GM18951 (cell line): ENCODE data around the gene SLC26A5.
"Not testable (repeated sequence)": the region's sequence is repeated elsewhere in the genome, so short reads cannot be mapped to it uniquely, and the experiment has no call there.

Experiments used
- POLR2A ChIP-seq: IDR thresholded peaks from 4 replicates; pipeline ENCODE4 v1.6.1; 2011; ENCODE audit warnings: mild to moderate bottlenecking; ENCODE audit not compliant: insufficient read length, insufficient read depth; ENCODE audit errors: extremely low read depth
- in situ Hi-C: fragments of 300-500 bp; cut with MboI; formaldehyde crosslinking; loops from one replicate; pipeline ENCODE4 v1.12.0; 2022; ENCODE audit warnings: low sequenced_read_pairs, mixed read lengths, inconsistent platforms; ENCODE audit not compliant: unreplicated experiment

The SLC26A5 gene, protein sequence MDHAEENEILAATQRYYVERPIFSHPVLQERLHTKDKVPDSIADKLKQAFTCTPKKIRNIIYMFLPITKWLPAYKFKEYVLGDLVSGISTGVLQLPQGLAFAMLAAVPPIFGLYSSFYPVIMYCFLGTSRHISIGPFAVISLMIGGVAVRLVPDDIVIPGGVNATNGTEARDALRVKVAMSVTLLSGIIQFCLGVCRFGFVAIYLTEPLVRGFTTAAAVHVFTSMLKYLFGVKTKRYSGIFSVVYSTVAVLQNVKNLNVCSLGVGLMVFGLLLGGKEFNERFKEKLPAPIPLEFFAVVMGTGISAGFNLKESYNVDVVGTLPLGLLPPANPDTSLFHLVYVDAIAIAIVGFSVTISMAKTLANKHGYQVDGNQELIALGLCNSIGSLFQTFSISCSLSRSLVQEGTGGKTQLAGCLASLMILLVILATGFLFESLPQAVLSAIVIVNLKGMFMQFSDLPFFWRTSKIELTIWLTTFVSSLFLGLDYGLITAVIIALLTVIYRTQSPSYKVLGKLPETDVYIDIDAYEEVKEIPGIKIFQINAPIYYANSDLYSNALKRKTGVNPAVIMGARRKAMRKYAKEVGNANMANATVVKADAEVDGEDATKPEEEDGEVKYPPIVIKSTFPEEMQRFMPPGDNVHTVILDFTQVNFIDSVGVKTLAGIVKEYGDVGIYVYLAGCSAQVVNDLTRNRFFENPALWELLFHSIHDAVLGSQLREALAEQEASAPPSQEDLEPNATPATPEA

DNA sequence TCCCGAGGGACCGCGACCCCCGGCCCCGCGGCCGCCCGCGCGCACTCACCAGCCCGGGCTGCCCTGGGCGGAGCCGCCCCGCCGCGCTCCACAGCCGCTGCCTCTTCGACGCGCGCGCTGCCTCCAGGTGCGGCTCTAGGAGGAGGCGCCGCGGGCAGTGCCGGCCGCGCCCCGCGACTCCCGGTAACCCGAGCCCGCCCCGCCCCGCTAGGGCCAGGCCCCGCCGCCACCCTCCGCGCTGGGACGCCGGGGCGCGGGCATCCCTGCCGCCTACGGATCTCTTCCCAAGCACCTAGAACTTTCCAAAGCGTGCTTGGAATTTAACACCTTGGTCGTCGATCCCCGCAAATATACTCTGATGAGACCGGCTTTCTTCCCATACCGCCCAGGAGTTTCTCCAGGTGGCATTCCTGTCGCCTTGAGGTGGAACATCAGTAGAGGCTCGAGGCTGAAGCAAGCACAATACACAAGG lies at the start of gene SLC26A5:
SLC26A5 (minus strand) TSS at position 159 of the 472 bp plus-strand sequence. CDS start 24,693 bp downstream, outside the sequence.
- no peak for TF ChIP-seq POLR2A
- in situ Hi-C loops: no loop called here

DNA sequence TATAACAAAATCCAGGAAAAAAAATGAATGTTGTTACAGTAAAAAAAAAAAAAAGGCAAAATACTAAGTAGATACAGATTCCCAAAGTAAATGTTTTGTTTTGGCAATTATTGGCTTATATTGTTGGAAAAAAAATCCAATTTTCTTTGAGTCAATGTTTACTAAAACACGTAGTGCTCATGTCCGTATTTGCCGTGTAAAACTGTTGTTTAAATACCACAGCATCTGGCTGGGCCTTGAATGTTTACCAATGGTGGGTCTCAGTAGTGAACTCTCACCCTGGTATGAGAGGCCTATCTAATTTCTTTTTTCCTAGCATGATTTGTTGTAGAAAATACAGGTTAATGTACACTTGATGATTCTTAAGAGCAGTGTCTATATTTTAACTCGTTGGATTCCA lies 41.4 kb upstream of the SLC26A5 start:
- no peak for TF ChIP-seq POLR2A
- in situ Hi-C loops: no loop called here

DNA sequence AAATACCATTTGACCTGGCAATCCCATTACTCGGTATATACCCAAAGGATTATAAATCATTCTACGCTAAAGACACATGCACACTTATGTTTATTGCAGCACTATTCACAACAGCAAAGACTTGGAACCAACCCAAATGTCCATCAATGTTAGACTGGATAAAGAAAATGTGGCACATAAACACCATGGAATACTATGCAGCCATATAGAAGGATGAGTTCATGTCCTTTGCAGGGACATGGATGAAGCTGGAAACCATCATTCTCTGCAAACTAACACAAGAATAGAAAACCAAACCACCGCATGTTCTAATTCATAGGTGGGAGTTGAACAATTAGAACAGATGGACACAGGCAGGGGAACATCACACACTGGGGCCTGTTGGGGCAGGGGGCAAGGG lies 40.9 kb upstream of the SLC26A5 start:
- in situ Hi-C loops: not testable (repeated sequence)

DNA sequence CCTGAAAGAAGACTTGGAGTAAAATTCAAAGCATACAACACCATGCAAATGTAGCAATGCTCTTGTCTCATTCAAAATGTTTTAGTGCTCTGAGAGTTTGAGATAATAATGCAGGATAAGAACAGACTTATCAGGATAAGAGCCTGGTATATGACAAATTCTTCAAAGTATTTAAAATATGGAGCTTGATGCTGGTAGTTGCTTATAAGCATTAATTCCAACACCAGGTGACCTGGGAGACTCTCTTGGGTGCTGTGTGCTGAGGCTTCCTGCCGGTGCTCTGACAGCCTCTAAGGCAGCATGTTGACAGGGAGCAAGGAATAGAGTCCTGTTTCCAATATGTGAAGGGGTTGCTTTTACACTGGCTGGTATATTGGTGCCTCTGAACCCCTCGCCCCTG lies 34.8 kb upstream of the SLC26A5 start:
- in situ Hi-C loops: no loop called here
- no peak for TF ChIP-seq POLR2A

DNA sequence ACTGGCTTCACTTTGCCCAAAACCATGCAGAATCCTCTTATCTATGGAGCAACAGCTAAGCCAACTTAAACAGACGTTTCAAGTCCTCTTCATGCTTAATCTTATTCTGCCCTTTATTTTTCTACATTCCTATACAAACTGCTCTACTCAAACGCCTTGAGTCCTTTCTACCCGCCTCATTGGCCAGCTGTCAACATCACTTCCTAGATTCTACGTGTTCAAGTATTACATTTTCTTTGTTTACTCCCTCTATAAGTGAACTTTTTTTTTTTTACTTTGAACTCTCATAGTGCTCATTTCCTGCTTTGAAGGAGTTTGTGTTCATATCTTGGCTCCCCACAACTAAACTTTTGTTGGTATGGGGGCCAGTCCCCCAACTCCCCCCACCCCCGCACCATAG lies 28.9 kb upstream of the SLC26A5 start:
- in situ Hi-C loops: no loop called here
- no peak for TF ChIP-seq POLR2A

DNA sequence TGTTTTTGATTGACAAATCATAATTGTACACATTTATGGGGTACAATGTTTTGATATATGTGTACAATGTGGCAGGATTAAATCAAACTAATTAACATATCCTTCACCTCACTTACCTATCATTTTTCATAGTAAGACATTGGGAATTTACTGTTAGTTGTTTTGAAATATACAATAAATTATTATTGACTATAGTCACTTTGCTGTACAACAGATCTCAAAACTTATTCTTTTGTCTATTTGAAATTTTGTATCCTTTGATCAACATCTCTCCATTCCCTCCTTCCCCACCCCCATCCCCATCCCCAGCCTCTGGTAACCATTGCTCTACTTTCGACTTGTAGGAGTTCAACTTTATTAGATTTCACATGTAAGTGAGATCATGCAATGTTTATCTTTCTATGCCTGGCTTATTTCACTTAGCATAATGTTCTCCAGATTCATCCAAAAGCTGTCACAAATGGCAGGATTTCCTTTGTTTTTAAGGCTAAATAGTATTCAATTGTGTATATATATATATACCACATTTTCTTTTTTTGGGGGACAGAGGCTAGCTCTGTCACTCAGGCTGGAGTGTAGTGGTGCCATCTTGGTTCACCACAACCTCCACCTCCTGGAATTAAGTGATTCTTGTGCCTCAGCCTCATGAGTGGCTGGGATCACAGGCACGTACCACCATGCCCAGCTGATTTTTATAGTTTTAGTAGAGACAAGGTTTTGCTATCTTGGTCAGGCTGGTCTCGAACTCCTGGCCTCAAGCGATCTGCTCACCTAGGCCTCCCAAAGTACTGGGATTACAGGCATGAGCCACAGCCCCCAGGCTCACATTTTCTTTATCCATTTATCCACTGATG lies 23.3 kb upstream of the SLC26A5 start:
- no peak for TF ChIP-seq POLR2A
- in situ Hi-C loops: no loop called here

DNA sequence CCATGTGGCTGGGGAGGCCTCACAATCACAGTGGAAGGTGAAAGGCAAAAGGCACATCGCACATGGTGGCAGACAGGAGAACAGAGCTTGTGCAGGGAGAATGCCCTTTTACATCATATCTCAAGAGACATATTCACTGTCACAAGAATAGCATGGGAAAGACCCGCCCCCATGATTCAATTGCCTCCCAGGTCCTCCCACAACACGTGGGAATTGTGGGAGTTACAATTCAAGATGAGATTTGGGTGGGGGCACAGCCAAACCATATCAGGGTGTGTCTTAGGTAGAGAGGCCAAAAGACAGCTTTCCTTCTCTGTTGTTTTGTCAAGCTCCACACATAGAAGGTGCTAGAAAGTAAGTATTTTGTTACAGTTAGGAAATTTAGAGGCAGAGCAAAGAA lies 20.8 kb upstream of the SLC26A5 start:
- in situ Hi-C loops: no loop called here

DNA sequence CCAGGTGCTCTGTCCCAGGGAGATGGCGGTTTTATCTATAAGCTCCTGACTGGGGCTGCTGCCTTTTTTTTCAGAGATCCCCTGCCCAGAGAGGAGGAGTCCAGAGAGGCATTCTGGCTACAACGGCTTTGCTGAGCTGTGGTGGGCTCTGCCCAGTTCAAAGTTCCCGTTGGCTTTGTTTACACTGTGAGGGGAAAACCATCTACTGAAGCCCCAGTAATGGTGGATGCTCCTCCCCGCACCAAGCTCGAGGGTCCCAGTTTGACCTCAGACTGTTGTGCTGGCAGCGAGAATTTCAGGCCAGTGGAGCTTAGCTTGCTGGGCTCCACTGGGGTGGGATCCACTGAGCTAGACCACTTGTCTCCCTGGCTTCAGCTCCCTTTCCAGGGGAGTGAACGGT lies 16.4 kb upstream of the SLC26A5 start:
- in situ Hi-C loops: no loop called here
- no peak for TF ChIP-seq POLR2A

More for the DNA sequence above, 20.8 kb upstream of the SLC26A5 start:
- TF ChIP-seq POLR2A: no peak

DNA sequence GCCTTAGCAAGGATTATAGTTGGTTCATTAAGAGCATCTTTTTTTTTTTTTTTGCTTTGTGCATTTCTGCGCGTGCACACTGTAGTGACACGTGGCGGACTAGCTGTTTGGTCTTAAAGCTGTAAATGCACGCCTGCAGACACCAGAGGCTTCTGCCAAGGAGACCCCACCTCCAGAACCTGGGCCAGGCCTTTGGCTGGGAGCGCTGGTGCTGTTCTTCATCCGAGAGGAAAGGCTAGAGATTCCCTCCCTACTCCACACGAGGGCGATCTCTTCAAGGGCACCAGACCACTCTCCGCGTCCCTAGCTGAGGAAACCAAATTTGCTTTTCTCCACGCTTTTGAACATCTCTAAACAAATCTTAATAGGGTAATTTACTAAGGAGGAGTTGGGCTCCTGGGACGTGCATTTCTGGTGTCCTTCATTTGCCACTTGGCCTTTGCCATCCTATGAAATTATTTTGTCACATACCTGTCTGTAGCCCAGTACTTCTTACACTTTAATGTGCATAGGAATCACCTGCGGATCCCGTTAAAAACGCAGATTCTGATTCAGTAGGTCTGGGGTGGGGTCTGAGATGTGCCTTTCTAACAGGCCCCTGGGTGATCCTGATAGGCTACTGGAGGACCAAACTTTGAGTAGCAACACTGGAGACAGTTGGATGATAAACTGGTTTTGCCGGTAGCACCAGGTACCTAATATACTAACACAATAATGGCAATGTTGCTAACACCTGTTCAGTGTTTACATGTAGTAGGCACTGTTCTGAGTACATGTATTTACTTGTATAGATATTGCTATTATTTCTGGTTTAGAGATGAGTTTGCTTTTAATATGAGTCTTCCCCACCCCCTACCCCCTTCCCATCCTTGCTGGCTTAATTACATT lies 1.3 kb upstream of the SLC26A5 start:
- in situ Hi-C loops: no loop called here

DNA sequence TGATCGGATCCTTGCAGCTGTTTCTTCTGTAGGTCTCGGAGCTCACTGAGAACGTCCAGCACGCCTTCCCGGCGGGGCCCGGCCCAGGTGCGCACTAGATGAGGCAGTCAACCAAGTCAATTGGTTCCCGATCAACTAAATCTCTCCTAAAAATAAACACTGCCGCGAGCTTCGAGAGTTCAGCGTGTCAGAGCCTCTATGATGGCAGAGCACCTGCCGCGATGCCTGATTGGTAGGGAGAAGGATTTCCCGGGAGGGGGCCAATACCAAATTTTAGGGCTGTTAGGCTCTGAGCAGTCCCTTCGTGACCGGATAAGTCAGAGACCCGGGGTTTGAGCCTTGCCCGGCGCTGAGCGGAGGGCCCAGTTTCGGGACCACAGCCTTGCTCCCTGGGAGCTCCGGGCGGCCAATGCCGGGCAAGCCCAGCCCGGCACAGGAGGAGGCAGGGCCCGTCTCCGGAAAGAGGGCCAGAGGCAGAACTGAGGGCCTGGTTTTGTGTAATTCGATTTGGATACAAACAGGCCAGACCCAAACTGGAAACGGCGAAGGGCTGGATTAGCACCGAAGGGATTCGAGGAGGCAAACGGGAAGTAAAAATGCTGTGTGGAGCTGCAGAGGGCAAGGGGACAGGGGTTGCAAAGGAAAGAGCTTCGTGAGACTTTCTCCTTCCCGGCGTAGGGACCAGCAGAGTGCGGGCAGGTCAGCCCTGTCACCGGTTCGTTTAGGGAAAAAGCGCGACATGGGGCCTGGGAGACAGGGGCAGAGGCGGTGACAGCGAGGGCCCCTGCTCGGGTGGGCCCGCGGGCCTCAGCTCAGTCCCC lies 569 bp downstream of the SLC26A5 start:
- no peak for TF ChIP-seq POLR2A
- in situ Hi-C loops: no loop called here

More for the DNA sequence above, 1.3 kb upstream of the SLC26A5 start:
- no peak for TF ChIP-seq POLR2A

DNA sequence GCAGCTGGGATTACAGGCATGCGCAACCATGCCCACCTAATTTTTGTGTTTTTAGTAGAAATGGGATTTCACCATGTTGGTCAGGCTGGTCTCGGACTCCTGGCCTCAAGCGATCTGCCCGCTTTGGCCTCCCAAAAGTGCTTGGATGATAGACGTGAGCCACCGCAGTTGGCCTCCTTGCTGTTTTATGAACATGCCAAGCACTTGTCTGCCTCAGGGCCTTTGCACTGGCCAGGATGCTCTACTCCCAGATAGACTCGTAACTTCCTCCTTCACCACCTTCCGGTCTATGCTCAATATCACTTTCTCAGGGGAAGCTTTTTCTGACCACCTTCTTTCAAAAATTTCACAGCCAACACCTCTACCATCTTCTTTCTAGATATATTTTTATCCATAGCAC lies 6.3 kb downstream of the SLC26A5 start:
- no peak for TF ChIP-seq POLR2A
- in situ Hi-C loops: no loop called here

DNA sequence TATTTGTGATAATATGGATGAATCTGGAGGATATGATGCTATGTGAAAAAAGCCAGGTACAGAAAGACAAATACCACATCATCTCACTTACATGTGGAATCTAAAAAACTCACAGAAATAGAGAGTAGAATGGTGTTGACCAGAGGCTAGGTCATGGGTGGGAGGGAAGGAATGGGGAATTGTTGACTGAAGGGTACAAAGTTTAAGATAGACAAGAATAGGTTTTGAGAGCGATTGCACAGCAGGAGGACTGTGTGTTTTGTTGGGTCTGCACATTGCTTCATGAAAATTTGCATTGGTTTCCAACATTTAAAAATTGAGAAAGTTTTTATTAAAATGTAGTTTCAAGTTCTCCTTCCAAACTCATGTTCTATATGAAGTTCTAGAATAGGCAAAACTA lies 8.4 kb downstream of the SLC26A5 start:
- in situ Hi-C loops: no loop called here
- TF ChIP-seq POLR2A: no peak

DNA sequence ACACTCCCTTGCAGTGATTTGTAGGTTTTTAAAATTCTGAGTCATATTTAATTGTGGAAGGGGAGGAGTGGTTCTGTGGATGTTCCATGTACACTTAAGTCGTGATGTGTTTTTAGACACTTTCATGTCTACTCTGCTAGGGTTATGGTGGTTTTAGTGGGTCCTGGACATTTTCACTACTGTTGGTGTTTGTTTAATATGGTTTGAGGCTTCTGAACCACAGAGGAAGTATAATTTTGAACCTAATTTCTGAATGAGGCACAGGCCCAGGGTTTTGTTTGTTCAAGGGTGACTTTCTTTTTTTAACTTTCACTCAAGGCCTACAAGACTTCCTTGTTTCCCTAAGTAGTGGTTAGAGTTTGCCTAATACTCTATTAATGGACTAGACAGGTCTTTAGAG lies 13.3 kb downstream of the SLC26A5 start:
- in situ Hi-C loops: no loop called here

More for the DNA sequence above, 13.3 kb downstream of the SLC26A5 start:
- no peak for TF ChIP-seq POLR2A
